ENCODE results near the gene RGN.

DNA sequence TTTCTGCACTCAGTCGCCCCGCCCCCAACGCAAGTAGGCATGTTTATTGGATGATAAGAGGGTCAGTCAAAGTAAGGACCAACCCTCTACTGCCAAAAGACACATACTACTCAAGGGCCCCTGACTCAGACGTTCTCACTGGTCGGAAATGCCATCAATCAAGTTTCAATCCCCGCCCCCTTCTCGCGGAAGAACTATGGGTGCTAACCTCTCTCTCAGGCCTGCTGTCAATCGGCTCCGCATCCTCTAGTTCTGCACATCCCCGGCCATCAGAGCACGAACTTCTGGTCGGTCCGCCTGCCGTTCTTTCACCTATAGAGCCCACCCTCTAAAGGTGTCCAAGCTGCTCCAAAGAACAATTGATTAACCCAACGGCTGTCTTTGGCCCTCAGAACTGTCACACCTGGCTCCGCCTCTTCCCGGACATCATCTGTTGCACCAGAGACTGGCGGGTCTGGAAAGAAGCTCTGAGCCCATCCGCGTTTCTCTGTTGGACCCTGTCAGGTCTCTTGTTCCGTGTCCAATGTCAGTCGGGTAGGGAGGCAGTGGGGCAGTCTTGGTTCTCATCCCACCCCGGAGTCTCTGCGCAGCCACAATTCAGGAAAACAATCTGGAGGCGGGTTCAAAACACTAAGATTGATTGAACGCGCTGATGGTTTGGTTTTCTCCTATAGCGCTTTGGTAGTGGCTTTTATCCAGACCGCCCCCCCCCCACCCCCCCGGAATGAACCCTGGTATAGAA lies 51.1 kb downstream of the RGN start:
- no peak for TF ChIP-seq CTCF (conservative IDR thresholded peaks at IDR 0.05; ENCODE audit: low read depth, low read length)
- no peak for TF ChIP-seq EZH2 (IDR thresholded peaks at IDR 0.05; ENCODE audit: borderline replicate concordance, low read depth, low read length, poor library complexity, severe bottlenecking)
